Esophagus squamous epithelium (tissue), 5 donors: ENCODE results near the gene CA7. TPM values are rescaled to one million over a fixed set of nuclear protein-coding genes. Genes with fewer than 3 reads are reported as not detected.

Experiments used
- DNase-seq: peaks from one replicate; lab custom pipeline; 2025; lab: John Stamatoyannopoulos, UW
- H3K27ac ChIP-seq, 4 donors: fragments of 200-600 bp; sonication (generic); one replicate each; pipeline ENCODE4 v1.5.1; 2016 to 2019; ENCODE audit warnings: mild to moderate bottlenecking in 1 of 4
- H3K27me3 ChIP-seq, 4 donors: fragments of 200-600 bp; sonication (generic); 1 replicate in 3 of 4; 2 replicates in 1 of 4; pipeline versions ENCODE4 v1.5.1 to v1.6.0; 2017 to 2021; ENCODE audit warnings: antibody characterized with exemption in 1 of 4
- H3K36me3 ChIP-seq, 3 donors: fragments of 200-600 bp; sonication (generic); one replicate each; pipeline ENCODE4 v1.5.1; 2016 to 2019
- H3K4me1 ChIP-seq, 3 donors: fragments of 200-600 bp; sonication (generic); one replicate each; pipeline ENCODE4 v1.5.1; 2017 to 2019
- H3K4me3 ChIP-seq, 4 donors: fragments of 200-600 bp; sonication (generic); 1 replicate in 3 of 4; 2 replicates in 1 of 4; pipeline ENCODE4 v1.5.1; 2016 to 2019; ENCODE audit warnings: mild to moderate bottlenecking in 2 of 4, moderate library complexity in 1 of 4
- H3K9me3 ChIP-seq, 3 donors: fragments of 200-600 bp; sonication (generic); one replicate each; pipeline ENCODE4 v1.5.1; 2016 to 2019
- POLR2A ChIP-seq, 4 donors: fragments of 450-650 bp; IDR thresholded peaks; one replicate each; pipeline ENCODE4 v1.6.1; 2017; ENCODE audit warnings: antibody characterized with exemption in 4 of 4, mild to moderate bottlenecking in 4 of 4, moderate library complexity in 3 of 4
- WGBS, 2 donors: methylation state at CpG; one replicate each; pipeline ENCODE4 v1.1.5; 2018; 5-methylcytosine and 5-hydroxymethylcytosine counted together
- intact Hi-C: fragments of 100-400 bp; cut with DNase I; formaldehyde crosslinking; loops from one replicate; pipeline ENCODE4 v1.15.0; 2022
- total RNA-seq, 4 donors: library from RNA; depleted of rRNA; stranded (reverse); fragments of >200 nt; gene quantifications; one replicate each; pipeline ENCODE4 v1.1.0, GENCODE V29; 2016
- TF ChIP-seq, protein P1 (sequence below), 6 experiments: fragments of 450-650 bp in 4 of 6; fragments of 200-600 bp in 2 of 6; sonication (generic) in 2 of 6; IDR thresholded peaks; one replicate each; pipeline ENCODE4 v1.5.1; 2016 to 2019; ENCODE audit warnings: antibody characterized with exemption in 6 of 6, mild to moderate bottlenecking in 4 of 6, moderate library complexity in 4 of 6
- donor health status: DM: yes; HTN: yes; CAD: no.

CA7 gene
- total RNA-seq, 4 donors from 2014 or later, result not detected

DNA sequence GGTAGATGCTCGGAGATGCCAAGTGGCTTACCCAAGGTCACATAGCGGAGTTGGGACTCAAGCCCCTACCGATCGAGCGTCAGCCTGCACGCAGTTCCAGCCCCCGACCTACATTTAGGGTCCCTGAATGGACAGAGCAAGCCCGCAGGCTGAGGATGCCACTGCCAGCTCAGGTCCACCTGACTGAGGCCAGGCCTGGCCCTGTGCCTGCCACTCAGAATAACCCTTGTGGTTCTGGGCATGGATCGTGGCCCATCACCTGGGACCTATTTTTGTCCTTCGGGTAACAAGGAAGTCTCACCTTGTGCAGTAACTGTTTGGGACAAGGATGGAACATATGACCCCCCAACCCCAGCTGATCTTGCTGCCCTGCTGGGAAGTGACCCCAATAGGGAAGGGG, 57.4 kb downstream of the CA7 start:
- intact Hi-C loops, result no loop called here
- no peak for DNase-seq
- TF ChIP-seq, protein P1, sequence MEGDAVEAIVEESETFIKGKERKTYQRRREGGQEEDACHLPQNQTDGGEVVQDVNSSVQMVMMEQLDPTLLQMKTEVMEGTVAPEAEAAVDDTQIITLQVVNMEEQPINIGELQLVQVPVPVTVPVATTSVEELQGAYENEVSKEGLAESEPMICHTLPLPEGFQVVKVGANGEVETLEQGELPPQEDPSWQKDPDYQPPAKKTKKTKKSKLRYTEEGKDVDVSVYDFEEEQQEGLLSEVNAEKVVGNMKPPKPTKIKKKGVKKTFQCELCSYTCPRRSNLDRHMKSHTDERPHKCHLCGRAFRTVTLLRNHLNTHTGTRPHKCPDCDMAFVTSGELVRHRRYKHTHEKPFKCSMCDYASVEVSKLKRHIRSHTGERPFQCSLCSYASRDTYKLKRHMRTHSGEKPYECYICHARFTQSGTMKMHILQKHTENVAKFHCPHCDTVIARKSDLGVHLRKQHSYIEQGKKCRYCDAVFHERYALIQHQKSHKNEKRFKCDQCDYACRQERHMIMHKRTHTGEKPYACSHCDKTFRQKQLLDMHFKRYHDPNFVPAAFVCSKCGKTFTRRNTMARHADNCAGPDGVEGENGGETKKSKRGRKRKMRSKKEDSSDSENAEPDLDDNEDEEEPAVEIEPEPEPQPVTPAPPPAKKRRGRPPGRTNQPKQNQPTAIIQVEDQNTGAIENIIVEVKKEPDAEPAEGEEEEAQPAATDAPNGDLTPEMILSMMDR (IDR thresholded peaks at IDR 0.05), result no peak
- no peak for TF ChIP-seq POLR2A (IDR thresholded peaks at IDR 0.05)
- no peaks in the 10 kb centered on the region for H3K27me3 ChIP-seq
- no peaks in the 10 kb centered on the region for H3K36me3 ChIP-seq
- no peak overlapping the region for H3K4me3 ChIP-seq
- H3K4me1 ChIP-seq, result peaks cover 52 to 100% (median 83%) of the 10 kb centered on the region in 3 donors
- H3K9me3 ChIP-seq, result no peaks in the 10 kb centered on the region
- peak overlapping the region; percentile 80 to 93 (median 90) for H3K27ac ChIP-seq
- WGBS, 2 donors, result 87 to 98% methylated on average over 6 to 8 of the region's 10 CpGs

DNA sequence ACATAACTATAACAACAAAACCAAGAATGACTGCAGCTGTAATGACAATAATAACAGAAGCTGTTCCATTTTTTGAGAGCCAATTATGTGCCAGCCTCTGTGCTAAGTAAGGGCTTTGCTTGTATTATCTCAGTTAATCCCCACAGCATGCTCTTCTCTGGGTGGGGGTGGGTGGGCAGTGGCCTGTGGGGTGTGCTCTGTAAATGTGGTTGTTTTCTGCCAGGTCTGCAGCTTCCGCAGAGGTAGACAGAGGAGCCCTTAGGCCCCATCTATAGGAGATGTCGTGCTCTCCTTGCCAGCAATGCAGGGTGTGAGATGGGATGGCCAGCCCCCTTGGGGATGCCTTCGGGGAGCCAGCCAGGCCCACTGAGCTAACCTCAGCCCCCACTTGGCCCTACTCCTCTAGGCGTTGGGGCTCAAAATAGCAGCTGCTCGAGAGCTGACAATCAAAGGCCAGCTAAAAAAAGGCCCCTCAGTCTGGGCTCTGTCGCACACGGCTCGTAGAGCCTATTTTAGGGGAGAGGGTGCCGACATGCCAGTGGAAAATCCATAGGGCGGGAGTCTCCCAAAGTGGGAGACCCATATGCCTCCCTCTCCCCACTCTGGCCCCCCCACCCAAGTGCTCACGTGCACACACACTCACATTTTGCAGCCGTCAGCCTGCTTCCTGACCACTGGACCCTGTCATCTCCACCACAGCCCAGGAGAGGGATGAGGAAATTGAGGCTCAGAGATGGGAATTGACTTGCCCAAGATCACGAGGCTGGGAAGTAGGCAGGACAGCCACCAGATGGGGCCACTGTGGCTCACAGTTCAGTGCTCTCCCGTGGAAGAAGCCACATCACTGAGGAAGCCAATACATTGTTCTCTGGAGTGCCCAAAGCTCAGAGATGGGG, 58.7 kb downstream of the CA7 start:
- Histone ChIP-seq H3K4me3 (no peak overlapping the region), H3K27me3 (no peaks in the 10 kb centered on the region), H3K4me1 (peaks cover 48 to 100% (median 76%) of the 10 kb centered on the region in 3 donors), H3K9me3 (no peaks in the 10 kb centered on the region), H3K36me3 (no peaks in the 10 kb centered on the region), H3K27ac (peak overlapping the region; percentile 68 to 93 (median 90))
- intact Hi-C loops, result no loop called here
- DNase-seq, result no peak
- TF ChIP-seq, protein P1 (IDR thresholded peaks at IDR 0.05), result peak in 1 of 6 experiments; percentile 30
- no peak for TF ChIP-seq POLR2A (IDR thresholded peaks at IDR 0.05)
- 58 to 60% methylated on average over 2 to 12 of the region's 14 CpGs for WGBS, 2 donors

Other genes starting within 250 kb of the CA7 start
- gene CMTM3, start 239.7 kb upstream of the CA7 start, total RNA-seq, result 10 to 100 TPM in 2 of 4 donors, 1 to 10 TPM in 2; 4.0 to 19.6 (median 8.9) TPM
- 10 to 100 TPM; 13.7 to 24.0 (median 15.8) TPM for gene CMTM4, start 147.7 kb upstream of the CA7 start, total RNA-seq
- 100 to 1,000 TPM in 1 of 4 donors, 10 to 100 TPM in 3; 66.4 to 140 (median 86.2) TPM for gene DYNC1LI2, start 92.8 kb upstream of the CA7 start, total RNA-seq
- gene TERB1, start 42.8 kb upstream of the CA7 start, total RNA-seq, result not detected
- gene NAE1, start 13.4 kb upstream of the CA7 start, total RNA-seq, result 10 to 100 TPM; 31.4 to 74.7 (median 45.7) TPM
- 10 to 100 TPM in 2 of 4 donors, 1 to 10 TPM in 2; 4.1 to 12.9 (median 9.4) TPM for gene PDP2, start 36.1 kb downstream of the CA7 start, total RNA-seq
- 1 to 10 TPM; 1.9 to 6.3 (median 4.1) TPM for gene CDH16, start 74.5 kb downstream of the CA7 start, total RNA-seq
- 100 to 1,000 TPM in 2 of 4 donors, 10 to 100 TPM in 2; 68.7 to 208 (median 129) TPM for gene RRAD, start 81.1 kb downstream of the CA7 start, total RNA-seq
- 100 to 1,000 TPM; 112 to 153 (median 126) TPM for gene CIAO2B, start 90.0 kb downstream of the CA7 start, total RNA-seq
- 100 to 1,000 TPM; 120 to 250 (median 170) TPM for gene CES2, start 91.1 kb downstream of the CA7 start, total RNA-seq
- 1 to 10 TPM; 1.5 to 7.1 (median 3.6) TPM for gene CES3, start 116.9 kb downstream of the CA7 start, total RNA-seq
- 1 to 10 TPM; 4.8 to 9.6 (median 6.4) TPM for gene CES4A, start 144.2 kb downstream of the CA7 start, total RNA-seq
- 10 to 100 TPM; 26.0 to 59.3 (median 41.9) TPM for gene CBFB, start 184.7 kb downstream of the CA7 start, total RNA-seq